KMS-11 (cell line): ENCODE results near the gene C19orf33.

Experiments used
- H2AFZ ChIP-seq: fragments of 200-600 bp; sonication (generic); 2 replicates; pipeline ENCODE4 v1.6.1; 2016; ENCODE audit warnings: antibody characterized with exemption, mixed run types, low read depth
- H3K27ac ChIP-seq: fragments of 200-600 bp; sonication (generic); 2 replicates; pipeline ENCODE4 v1.6.1; 2016; ENCODE audit warnings: mild to moderate bottlenecking, mixed run types
- H3K27me3 ChIP-seq: fragments of 200-600 bp; sonication (generic); 2 replicates; pipeline ENCODE4 v1.6.1; 2017; ENCODE audit warnings: mild to moderate bottlenecking, low read depth, mixed run types, moderate library complexity; ENCODE audit not compliant: insufficient read depth
- H3K36me3 ChIP-seq: fragments of 200-600 bp; sonication (generic); 2 replicates; pipeline ENCODE4 v1.6.1; 2017; ENCODE audit warnings: mild to moderate bottlenecking, mixed run types; ENCODE audit not compliant: insufficient read depth
- H3K4me1 ChIP-seq: fragments of 200-600 bp; sonication (generic); 2 replicates; pipeline ENCODE4 v1.6.1; 2016; ENCODE audit warnings: mild to moderate bottlenecking, low read depth, mixed run types; ENCODE audit not compliant: poor library complexity, severe bottlenecking
- H3K4me2 ChIP-seq: fragments of 200-600 bp; sonication (generic); 2 replicates; pipeline ENCODE4 v1.7.0; 2016; ENCODE audit warnings: mild to moderate bottlenecking, mixed run types
- H3K4me3 ChIP-seq: fragments of 200-600 bp; sonication (generic); IDR thresholded peaks from 2 replicates; pipeline ENCODE4 v1.6.1; 2017; ENCODE audit warnings: low read depth, low read length, mixed read lengths; ENCODE audit not compliant: insufficient read depth
- H3K79me2 ChIP-seq: fragments of 200-600 bp; sonication (generic); 2 replicates; pipeline ENCODE4 v1.6.1; 2016; ENCODE audit warnings: low read depth, mixed run types; ENCODE audit not compliant: insufficient read depth
- H3K9ac ChIP-seq: fragments of 200-600 bp; sonication (generic); 2 replicates; pipeline ENCODE4 v1.6.1; 2016; ENCODE audit warnings: mild to moderate bottlenecking, mixed run types
- H4K20me1 ChIP-seq: fragments of 200-600 bp; sonication (generic); 2 replicates; pipeline ENCODE4 v1.6.1; 2016; ENCODE audit warnings: mild to moderate bottlenecking, mixed run types; ENCODE audit not compliant: insufficient read depth
- TF ChIP-seq, protein P1 (sequence below): fragments of 200-600 bp; sonication (generic); conservative IDR thresholded peaks from 2 replicates; pipeline ENCODE4 v1.6.1; 2017; ENCODE audit warnings: low read depth, mild to moderate bottlenecking, antibody characterized with exemption, low read length, moderate library complexity, mixed read lengths

C19orf33 gene

DNA sequence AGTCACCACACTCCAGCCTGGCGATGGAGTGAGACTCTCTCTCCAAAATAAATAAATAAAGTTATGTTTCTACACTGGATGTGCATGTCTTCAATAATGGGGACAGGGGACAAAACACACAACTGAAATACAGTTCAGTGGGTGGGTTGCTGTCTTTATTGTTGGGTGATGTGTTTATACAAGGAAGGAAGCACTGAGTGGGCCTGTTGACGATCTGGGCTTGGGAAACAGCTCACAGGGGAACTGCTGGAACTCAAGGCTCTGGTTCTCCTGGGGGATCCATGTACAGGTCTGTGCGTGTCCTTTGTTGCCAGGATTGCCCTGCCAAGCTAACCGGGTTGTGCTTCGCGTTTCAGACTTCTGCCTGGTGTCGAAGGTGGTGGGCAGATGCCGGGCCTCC lies 20.8 kb upstream of the C19orf33 start:
- TF ChIP-seq, protein P1, sequence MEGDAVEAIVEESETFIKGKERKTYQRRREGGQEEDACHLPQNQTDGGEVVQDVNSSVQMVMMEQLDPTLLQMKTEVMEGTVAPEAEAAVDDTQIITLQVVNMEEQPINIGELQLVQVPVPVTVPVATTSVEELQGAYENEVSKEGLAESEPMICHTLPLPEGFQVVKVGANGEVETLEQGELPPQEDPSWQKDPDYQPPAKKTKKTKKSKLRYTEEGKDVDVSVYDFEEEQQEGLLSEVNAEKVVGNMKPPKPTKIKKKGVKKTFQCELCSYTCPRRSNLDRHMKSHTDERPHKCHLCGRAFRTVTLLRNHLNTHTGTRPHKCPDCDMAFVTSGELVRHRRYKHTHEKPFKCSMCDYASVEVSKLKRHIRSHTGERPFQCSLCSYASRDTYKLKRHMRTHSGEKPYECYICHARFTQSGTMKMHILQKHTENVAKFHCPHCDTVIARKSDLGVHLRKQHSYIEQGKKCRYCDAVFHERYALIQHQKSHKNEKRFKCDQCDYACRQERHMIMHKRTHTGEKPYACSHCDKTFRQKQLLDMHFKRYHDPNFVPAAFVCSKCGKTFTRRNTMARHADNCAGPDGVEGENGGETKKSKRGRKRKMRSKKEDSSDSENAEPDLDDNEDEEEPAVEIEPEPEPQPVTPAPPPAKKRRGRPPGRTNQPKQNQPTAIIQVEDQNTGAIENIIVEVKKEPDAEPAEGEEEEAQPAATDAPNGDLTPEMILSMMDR: no peak
- Histone ChIP-seq H3K4me1 (no peaks in the 10 kb centered on the region), H3K36me3 (no peaks in the 10 kb centered on the region), H3K9ac (no peak overlapping the region), H3K79me2 (no peaks in the 10 kb centered on the region), H3K27me3 (no peaks in the 10 kb centered on the region), H3K4me2 (no peak overlapping the region), H4K20me1 (no peaks in the 10 kb centered on the region), H3K27ac (no peak overlapping the region), H2AFZ (no peak overlapping the region), H3K4me3 (no peak overlapping the region)

- Histone ChIP-seq H3K27me3 (no peaks in the 10 kb centered on the region), H3K4me1 (no peaks in the 10 kb centered on the region), H4K20me1 (no peaks in the 10 kb centered on the region), H2AFZ (no peak overlapping the region), H3K36me3 (no peaks in the 10 kb centered on the region), H3K9ac (no peak overlapping the region), H3K4me3 (no peak overlapping the region), H3K27ac (no peak overlapping the region), H3K4me2 (no peak overlapping the region), H3K79me2 (no peaks in the 10 kb centered on the region)
- TF ChIP-seq, protein P1: no peak
These were observed 19.6 kb upstream of the C19orf33 start for GRCh38 chr19:38284422-38284821.

DNA sequence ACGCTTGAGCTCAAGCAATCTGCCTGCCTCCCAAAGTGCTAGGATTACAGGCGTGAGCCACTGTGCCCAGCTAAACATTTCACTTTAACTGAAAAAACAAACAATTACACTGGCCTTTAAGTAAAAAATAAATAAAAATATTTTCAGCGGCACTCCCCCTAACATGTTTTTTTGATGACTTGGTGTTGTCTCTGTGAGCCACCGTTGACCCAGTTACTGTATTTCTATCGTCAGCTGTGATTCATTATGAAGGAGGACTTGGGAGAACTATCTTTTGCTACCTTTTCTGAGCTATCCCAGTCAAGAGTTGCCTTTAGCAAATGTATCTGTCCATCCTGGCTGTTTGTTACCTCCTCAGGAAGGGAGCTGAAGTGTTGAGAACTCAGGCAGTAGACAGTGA lies 18.5 kb upstream of the C19orf33 start:
- H3K4me3 ChIP-seq: no peak overlapping the region
- no peak overlapping the region for H3K4me2 ChIP-seq
- no peak overlapping the region for H2AFZ ChIP-seq
- TF ChIP-seq, protein P1: no peak
- H3K9ac ChIP-seq: no peak overlapping the region
- H3K36me3 ChIP-seq: no peaks in the 10 kb centered on the region
- no peaks in the 10 kb centered on the region for H3K4me1 ChIP-seq
- no peak overlapping the region for H3K27ac ChIP-seq
- H3K27me3 ChIP-seq: no peaks in the 10 kb centered on the region; the same call in 1 of the 2 replicates
- H3K79me2 ChIP-seq: no peaks in the 10 kb centered on the region
- no peaks in the 10 kb centered on the region for H4K20me1 ChIP-seq

DNA sequence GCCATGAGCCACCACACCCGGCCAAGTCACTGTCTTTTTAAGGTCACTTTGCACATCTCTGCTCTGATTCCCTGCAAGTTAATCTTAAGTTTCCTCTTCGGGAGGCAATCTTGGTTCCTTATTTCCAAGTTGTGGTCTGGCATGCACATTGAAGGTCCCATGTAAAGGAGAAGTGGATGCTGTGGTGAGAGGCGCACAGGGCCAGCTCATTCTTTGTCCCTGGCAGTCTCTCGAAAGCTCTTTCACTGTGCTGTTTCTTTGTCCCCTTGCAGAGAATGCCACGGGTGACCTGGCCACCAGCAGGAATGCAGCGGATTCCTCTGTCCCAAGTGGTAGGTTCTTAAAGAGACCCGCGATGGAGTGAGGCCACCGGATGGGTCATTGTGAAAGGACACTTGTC lies 16.4 kb upstream of the C19orf33 start:
- H3K9ac ChIP-seq: no peak overlapping the region
- H3K79me2 ChIP-seq: no peaks in the 10 kb centered on the region
- no peak overlapping the region for H3K4me3 ChIP-seq
- peaks cover 15% of the 10 kb centered on the region; the same call in 1 of the 2 replicates for H3K27me3 ChIP-seq
- no peak overlapping the region for H2AFZ ChIP-seq
- H3K36me3 ChIP-seq: no peaks in the 10 kb centered on the region
- H3K4me1 ChIP-seq: no peaks in the 10 kb centered on the region
- H4K20me1 ChIP-seq: no peaks in the 10 kb centered on the region
- no peak overlapping the region for H3K4me2 ChIP-seq
- TF ChIP-seq, protein P1: no peak
- no peak overlapping the region for H3K27ac ChIP-seq
